GM21825 (cell line): ENCODE data around the gene TTLL11.
"Not testable (repeated sequence)": the region's sequence is repeated elsewhere in the genome, so short reads cannot be mapped to it uniquely, and the experiment has no call there.

Source experiments
- ATAC-seq: cut with Tn5 transposase; IDR thresholded peaks from one replicate; pipeline ENCODE4 v1.9.1; 2021; ENCODE audit warnings: mild to moderate bottlenecking, moderate library complexity; ENCODE audit not compliant: unreplicated experiment

The TTLL11 gene

DNA sequence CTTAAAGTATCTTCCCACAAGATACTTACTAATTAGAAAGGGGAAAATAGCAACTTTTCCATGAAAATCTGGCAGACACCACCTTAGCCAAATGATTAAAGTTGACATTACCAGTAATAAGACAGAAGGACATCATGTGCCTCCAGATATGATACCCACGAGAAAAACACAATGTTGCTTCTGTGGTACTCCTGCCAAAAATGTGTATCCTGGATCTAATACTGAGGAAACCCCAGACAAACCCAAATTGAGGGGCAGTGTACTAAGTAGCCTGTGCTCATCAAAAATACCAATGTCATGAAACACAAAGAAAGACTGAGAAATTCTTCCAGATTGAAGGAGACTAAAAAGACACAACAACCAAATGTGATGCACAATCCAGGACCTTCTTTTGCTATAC lies 85.3 kb downstream of the TTLL11 start:
- no peak for ATAC-seq

DNA sequence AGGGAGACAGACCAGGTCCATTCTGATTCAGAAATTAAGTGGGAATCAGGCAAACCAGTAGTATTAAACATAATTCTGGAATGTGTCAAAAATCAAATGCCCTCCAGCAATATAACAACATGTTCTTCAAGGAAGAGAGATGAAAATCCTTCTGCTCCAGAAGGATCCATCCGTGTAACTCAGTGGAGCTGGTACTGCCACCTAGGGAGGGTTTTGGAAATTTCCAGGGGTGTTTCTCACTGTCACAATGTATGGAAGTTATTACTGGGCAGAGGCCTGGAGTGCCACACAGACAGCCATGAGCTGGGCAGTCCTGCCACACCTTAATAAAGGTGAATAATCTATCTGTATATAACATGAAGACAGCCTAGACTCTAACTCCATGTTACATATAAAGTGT lies 87.5 kb downstream of the TTLL11 start:
- no peak for ATAC-seq

DNA sequence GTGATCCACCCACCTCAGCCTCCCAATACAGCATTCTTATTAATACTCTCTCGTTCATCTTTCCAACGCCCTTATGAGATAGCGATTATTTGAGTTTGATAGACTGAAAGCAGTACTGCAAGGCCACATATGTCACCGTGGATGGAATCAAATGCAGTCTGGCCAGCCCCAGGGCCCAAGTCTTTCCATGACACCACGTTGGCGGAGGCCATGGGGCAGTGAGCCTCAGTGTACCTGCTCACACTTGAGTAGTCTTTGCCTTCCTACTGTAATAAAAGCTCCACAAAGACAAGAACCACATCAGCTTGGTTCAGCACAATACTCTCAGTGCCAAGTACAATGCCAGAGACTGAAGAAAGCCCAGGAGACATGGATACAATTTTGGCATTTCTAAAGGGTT lies 88.5 kb downstream of the TTLL11 start:
- no peak for ATAC-seq

DNA sequence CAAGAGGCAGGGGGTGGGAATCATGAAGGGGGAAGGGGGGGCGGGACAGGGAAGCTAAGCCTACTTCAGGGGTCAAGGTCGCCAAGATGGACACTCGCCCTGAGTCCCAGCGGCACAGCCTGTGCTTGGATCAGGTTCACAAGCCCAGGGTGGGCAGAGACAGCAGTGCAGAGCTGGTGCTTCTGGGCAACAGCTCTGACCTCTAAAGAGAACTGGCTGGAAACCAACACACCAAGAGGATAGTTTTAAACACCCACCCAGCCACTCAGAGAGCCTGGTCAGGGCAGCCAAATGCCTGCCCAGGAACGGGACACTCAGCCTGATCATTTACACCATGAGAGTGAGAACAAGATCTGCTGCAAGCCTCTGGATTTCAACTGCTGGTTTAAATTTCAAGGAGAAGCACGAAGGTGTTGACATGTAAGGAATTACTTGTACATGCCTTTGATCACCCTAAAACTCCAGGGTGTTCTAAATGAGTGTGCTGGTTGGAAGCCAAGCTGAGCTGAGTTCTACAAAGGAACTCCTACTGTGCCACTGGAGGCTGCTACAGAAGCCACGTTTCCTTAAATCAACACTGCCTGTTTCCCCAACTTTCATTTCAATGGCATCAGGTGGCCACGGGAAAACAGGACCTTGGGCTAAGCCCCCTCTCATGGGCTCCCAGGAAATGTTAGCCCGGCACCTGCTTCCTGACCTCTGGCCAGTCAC lies 91.5 kb downstream of the TTLL11 start:
- no peak for ATAC-seq

DNA sequence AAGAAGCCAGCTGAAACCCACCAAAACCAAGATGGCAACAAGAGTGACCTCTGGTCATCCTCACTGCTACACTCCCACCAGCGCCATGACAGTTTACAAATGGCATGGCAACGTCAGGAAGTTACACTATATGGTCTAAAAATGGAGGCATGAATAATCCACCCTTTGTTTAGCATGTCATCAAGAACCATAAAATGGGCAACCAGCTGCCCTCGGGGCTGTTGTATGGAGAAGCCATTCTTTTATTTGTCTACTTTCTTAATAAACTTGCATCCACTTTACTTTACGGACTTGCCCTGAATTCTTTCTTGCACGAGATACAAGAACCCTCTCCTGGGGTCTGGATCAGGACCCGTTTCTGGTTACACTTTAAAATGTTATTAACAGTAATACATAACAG lies 92.6 kb downstream of the TTLL11 start:
- not testable (repeated sequence) for ATAC-seq

DNA sequence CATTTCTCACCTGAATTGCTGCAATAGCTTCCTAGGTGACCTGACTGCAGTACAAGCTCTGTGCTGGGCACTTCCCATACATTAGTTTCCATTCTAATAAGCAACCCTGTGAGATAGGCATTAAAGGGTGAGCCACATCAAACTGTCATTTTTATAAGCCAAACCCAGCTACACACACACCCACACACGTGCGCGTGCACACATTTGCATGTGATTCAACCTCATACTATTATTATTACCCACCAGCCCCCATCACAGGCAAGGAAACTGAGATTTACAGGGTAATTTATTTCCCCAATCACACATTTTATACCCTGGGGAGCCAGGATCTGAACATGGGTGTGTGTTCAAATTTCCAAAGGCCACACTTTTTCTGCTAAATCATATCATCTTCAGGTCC lies 93.6 kb downstream of the TTLL11 start:
- ATAC-seq = no peak

DNA sequence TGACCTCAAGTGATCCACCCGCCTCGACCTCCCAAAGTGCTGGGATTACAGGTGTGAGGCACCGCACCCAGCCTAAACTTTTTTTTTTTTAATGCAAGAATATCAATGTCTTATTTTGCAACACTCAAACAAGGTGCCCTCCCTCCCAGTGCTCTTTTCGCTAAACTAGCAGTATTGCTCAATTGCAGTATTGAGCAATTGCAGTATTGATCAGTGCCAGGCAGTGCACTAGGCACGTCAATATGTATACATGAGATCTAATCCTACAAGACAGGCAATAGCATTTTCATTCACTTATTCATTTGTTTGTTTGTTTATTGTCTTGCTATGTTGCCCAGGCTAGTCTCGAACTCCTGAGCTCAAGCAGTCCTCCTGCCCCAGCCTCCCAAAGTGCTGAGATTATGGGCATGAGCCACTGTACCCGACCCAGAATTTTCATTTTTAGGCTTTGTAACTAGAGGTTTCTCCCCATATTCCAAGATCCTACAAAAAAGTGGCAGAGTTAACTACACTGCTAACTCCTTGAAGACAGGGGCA lies 94.5 kb downstream of the TTLL11 start:
- no peak for ATAC-seq

DNA sequence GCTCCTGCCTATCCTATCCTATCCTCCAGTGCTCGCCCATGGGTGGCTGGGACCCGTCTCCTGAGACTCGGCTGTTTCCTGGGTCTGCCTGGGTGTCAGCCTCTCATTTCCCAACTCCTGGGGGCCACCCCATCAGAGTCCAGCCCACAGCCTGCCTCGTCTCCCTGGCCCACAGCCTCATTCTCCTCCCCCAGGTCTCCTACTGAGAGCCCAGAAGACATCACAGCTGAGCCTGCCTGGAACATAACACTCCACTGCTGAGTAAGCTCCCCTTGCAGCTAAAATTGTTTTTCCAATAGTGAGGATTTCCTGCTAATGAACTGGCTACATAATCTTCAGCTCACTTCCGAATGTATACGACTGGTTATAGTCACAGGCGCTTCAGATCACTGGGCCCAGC lies 95.3 kb downstream of the TTLL11 start:
- ATAC-seq = no peak

DNA sequence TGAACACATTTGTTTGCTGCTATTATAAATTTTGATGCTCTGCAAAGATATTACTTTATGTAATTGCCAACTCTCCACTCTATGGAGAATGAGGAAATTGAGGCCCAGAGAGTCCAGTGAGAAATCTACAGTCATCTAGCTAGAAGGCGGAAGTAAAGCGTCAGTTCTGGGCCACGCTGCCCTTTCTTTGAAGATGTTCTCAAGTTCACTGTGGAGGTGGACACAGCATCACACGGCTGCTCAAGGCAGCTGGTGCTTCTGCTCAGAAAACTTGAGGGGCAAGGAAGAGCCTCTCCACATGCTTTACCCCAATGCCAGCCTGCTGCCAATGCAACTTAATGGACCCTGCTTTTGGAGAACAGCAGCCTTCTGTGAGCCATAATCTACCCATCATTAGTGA lies 96.3 kb downstream of the TTLL11 start:
- no peak for ATAC-seq

DNA sequence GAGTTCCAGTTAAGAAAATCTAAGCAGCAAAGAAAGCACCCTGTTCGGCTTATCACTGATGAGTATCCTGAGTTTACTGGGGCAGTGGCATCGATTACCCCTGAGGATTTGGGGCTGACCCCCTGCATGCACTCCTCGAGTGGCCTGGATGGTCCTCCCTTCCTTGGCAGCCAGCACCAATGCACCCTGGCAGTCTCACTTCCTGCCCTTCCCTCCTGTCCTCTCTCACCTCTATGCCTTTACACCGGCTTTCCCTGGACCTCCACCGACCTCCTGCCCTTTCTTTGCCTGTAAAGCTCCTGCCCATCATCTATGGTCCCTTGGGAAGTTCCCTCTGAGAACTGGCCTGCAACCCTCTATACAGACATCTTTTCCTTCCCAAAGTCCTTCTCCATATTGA lies 97.1 kb downstream of the TTLL11 start:
- ATAC-seq = no peak

DNA sequence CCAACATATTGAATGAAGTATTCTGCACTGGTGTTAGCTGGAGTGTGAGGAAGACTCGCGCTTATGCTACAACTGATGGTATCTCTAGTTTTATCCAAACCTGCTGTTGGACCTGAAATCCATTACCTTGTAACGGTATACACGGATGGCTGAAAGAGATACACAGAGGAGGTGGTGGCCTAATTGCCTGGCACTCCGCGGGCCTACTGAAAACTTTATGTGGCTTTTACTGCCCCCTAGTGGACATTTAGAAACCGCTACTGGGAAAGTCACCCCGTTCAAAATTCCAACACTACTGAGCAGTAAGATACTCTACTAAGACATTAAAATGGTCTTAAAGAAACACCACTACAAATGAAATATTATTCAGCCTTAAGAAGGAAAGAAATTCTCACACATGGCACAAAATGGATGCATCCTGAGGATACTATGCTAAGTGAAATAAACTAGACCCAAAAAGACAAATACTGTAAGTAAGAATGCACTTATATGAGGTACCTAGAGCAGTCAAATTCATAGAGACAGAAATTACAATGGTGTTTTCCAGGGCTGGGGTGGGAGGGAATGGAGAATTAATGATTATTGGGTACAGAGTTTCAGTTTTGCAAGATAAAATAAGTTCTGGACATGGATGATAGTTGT lies 100.4 kb downstream of the TTLL11 start:
- ATAC-seq = no peak

DNA sequence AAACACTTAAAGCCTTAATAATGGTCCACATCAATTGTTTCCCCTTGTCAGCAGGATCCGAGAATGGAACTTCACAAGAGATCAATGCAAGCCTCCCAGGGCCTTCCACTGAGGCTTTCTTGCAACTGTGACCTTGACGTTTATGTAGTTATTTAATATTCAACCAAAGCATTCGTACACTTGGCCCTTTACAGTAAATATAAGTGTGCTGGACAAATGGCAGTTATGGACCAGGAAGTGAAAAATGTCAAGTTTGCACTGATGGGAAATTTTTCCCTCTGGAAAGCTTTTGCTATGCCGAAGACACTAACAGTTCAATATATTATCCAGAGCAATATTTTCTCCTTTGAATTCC lies 101.8 kb downstream of the TTLL11 start:
- no peak for ATAC-seq

DNA sequence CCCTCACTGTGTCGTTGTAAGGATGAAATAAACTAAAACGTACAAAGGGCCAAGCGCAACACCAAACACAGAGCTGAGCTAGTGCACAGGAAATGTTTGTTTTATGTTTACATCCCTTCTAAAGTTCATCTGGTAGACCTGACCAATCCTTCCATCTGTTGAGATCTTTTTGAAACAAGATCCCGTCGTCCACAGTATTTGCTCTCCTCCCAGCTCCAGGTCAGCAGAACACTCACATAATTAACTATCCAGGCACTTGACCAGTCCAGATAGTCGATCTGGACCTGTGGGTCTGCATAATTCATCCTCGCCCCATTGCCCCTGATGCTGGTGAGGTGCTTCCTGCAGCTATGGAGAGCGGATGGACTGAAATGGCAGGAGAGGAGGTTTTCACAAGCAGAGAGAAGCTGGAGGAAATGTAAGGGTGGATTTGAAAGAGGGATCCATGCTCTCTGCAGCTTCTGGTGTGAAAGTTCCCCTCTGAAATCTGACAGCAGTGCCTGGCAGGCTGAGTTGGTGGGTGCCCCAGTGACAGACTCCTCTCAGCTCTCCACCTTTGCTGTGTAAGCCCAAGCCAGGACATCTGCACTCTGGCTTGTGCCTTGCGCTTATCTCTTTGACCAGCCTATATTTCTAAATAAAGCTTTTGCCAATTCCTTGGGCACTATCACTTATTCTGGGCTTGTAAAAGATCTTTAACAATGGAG lies 102.4 kb downstream of the TTLL11 start:
- no peak for ATAC-seq

DNA sequence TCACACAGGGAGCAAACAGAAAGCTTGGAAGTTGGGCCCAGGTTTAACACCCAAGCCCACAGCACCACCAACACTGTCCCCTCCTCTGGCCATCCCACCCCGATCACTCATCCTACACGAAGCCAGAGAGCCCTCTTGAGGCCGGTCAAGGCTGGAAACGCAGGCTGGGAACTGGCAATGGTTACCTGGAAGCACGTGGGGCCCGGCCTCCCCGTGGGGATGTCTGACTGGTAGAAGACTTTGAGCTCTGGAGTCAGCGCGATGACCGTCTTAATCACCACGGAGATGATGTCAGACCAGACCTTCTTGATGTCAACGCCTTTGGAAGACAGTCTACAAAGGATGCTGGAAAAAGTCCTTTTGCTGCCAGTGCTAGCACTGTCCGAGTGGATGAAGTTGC lies 104.1 kb downstream of the TTLL11 start:
- ATAC-seq = no peak

DNA sequence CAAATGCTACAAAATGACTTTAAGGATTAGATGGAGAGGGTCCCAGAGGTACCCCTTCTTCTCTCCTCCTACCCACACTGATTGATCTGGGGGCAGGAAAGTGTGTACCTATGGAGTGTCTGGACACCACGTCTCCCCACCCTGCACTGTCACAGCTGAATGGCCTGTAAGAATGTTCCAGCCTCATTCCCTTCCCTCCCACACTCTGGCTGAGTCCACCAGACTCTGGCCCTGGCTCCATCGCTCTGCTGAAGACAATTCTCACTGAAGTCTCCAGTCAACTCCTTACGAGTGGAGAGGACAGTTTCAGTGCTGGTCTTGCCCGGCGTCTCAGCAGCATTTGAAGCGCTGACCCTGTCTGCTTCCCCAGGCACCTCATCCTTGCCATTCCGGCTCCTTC lies 105.8 kb downstream of the TTLL11 start:
- ATAC-seq = no peak

DNA sequence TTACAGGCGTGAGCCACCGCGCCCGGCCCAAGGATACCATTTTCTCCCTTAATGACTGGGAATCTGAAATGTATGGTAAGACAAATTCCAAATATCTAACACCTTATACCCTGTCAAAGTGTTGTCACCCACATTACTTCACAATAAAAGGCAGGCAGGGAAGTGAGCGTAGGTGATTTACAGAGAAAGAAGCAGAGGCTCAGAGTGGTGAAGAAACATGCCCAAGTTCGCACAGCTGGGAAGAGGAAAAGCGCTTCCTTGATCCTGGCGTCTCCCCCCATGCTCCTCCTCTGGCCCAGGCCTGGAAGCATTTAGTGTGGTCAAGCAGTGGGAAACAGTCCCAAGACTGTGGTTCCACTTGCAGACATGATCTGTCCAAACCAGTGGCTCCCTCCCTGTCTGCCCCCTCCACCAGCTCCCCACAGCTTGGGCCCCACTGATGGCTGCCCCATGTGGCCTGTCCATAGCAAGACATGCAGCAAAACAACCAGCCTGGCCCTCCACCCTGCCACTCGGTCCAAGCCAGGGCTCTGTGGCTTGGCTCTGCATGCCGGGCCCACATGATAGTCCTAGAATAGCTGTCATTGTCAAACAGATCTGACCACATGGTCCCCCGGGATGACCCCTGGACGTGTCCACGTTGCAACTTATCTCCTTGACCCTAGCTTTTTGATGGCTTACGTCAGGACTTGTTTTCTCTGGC lies 107.2 kb downstream of the TTLL11 start:
- ATAC-seq = no peak

DNA sequence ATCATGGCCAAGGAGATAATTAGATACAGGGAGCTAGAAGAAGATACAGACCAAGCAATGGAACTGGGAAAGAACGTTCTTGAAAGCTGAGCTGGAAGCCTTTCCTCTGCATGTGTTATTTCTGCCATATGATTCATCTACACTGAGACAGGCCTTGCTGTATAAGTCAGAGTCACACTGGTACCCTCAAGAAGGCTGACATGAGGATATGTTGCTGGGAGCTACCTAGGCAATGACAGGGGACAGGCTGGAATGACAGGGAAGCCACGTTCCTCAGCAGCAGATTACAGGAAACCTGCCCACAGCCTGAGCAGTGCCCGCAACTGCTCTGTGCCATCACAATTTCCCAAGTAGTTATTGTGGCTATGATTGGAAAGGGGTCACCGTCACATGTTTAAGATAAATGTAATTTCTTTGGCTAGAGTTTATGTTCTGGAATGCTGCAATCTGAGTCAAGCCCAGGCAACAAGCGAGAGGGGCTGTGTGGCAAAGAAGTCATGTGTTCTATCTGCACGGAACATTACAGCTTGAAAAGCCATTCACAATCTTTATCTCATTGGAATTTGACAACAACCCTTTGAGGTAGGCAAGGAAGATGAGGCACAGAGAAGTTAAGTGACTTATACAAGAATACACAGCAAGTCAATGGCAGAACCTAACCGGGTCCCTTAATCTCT lies 108.2 kb downstream of the TTLL11 start:
- ATAC-seq = no peak

DNA sequence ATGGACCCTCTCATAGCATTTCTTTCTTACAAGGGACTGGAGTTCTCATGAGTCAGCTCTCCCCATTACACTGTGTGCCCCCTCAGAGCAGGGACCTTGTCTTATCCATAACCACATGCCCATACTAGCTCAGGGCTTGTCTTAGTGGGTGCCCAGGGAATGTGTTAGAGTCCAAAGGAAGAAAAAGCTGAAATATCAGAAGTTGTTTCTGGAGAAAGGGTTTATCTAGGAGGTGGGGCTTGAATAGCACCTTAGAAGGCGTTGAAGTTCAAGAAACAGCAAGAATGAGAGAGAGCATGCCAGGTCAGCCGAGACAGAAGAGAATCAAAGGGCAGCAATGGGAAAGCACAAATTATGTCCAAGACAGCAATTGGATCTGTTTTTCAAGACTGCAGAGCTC lies 109.4 kb downstream of the TTLL11 start:
- ATAC-seq = no peak

DNA sequence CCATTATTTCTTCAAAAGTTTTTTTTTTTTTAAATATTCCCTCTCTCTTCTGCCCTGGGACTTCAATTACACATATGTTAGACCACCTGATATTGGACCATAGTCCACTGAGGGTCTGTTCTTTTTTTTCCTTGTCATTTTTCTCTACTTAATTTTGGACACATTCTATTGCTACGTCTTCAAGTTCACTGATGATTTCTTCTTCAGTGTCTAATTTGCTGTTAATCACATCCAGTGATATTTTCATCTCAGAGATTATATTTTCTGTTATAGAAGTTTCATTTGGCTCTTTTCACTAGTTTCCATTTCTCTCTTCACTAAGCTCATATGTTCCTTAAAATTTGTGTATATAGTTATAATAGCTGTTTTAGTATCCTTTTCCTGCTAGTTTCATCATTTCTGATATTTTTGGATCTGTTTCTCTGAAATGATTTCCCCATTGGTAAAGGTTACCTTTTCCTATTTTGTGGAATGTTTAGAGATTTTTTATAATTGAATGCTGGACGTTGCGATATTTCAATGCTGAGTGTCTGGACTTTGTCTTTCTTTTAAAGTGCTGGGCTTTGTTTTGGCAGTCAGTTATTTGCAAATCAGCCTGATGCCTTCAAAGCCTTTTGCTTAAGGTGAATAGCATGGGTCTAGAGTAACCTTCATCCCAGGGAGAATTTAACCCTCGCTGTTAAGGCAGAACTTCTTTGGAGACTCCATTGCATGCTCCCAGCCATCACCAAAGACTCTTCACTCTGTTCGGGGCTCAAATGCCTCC lies 111.8 kb downstream of the TTLL11 start:
- no peak for ATAC-seq

DNA sequence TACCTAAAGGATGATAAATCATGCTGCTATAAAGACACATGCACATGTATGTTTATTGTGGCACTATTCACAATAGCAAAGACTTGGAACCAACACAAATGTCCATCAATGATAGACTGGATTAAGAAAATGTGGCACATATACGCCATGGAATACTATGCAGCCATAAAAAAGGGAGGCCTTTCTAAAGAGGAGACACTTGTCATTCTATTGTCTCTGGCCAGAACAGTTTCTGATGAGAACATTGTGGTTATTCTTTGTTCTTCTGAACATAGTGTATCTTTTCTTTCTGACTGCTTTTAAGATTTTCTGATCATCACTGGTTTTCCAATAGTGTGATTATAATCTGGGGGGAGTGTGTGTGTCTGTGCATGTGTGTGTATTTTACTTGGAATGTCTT lies 112.4 kb downstream of the TTLL11 start:
- ATAC-seq = not testable (repeated sequence)
